HUES48 (cell line): ENCODE data around the gene SAFB2.

Experiments used
- H3K27ac ChIP-seq: one replicate; pipeline ENCODE4 v1.7.0; 2013; ENCODE audit warnings: low read depth, low read length, inconsistent platforms
- H3K27me3 ChIP-seq: 2 replicates; pipeline ENCODE4 v1.6.1; 2013; ENCODE audit warnings: mild to moderate bottlenecking, low read length; ENCODE audit not compliant: control insufficient read depth, insufficient read depth
- H3K36me3 ChIP-seq: 2 replicates; pipeline ENCODE4 v1.6.1; 2013; ENCODE audit warnings: low read length; ENCODE audit not compliant: control insufficient read depth, insufficient read depth
- H3K4me1 ChIP-seq: 2 replicates; pipeline ENCODE4 v1.6.1; 2013; ENCODE audit warnings: mild to moderate bottlenecking, low read length; ENCODE audit not compliant: control insufficient read depth, insufficient read depth
- H3K4me3 ChIP-seq: 2 replicates; pipeline ENCODE4 v1.5.1; 2013; ENCODE audit warnings: mild to moderate bottlenecking, low read depth, low read length
- H3K9ac ChIP-seq: 2 replicates; pipeline ENCODE4 v1.6.1; 2013; ENCODE audit warnings: mild to moderate bottlenecking, low read depth, low read length, moderate library complexity
- H3K9me3 ChIP-seq: 2 replicates; pipeline ENCODE4 v1.6.1; 2013; ENCODE audit warnings: low read length; ENCODE audit not compliant: control insufficient read depth, insufficient read depth

SAFB2 gene

GRCh38 chr19:5562280-5562679 lies 60.3 kb downstream of the SAFB2 start:
- H3K27ac ChIP-seq: no peak overlapping the region
- peaks cover 12% of the 10 kb centered on the region for H3K4me1 ChIP-seq
- peaks cover 14% of the 10 kb centered on the region for H3K27me3 ChIP-seq
- no peaks in the 10 kb centered on the region for H3K36me3 ChIP-seq
- no peak overlapping the region for H3K9ac ChIP-seq
- peaks cover 4% of the 10 kb centered on the region; the same call in 1 of the 2 replicates for H3K9me3 ChIP-seq
- H3K4me3 ChIP-seq: no peak overlapping the region

- Histone ChIP-seq H3K4me1 (peaks cover 12% of the 10 kb centered on the region), H3K27me3 (peaks cover 7% of the 10 kb centered on the region), H3K4me3 (no peak overlapping the region), H3K9ac (no peak overlapping the region), H3K36me3 (no peaks in the 10 kb centered on the region), H3K27ac (no peak overlapping the region), H3K9me3 (peaks cover 4% of the 10 kb centered on the region; the same call in 1 of the 2 replicates)
Measured at GRCh38 chr19:5561559-5561958, 61.0 kb downstream of the SAFB2 start.

- H3K9me3 ChIP-seq: peaks cover 4% of the 10 kb centered on the region; the same call in 1 of the 2 replicates
- H3K27me3 ChIP-seq: no peaks in the 10 kb centered on the region
- H3K27ac ChIP-seq: no peak overlapping the region
- H3K4me1 ChIP-seq: peaks cover 12% of the 10 kb centered on the region
- no peak overlapping the region for H3K9ac ChIP-seq
- no peak overlapping the region for H3K4me3 ChIP-seq
- no peaks in the 10 kb centered on the region for H3K36me3 ChIP-seq
Measured at GRCh38 chr19:5560156-5560555, 62.4 kb downstream of the SAFB2 start.

DNA sequence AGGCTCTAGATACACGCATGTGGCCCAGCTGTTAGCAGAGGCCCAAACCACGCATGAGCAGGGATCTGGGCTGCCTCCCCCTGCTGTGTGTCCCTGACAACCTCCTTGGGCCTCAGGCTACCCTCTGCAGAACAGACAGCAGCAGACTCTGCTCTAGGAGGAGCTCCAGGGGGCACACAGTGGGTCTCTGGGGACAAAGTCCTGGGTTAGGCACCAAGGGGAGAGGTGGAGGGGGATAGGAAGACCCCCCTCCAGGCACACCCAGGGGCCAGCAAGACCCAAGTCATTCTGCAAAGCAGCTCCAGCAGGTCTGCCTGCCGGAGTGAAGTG lies 62.8 kb downstream of the SAFB2 start:
- Histone ChIP-seq H3K9me3 (peaks cover 4% of the 10 kb centered on the region; the same call in 1 of the 2 replicates), H3K27me3 (no peaks in the 10 kb centered on the region), H3K27ac (no peak overlapping the region), H3K9ac (no peak overlapping the region), H3K4me1 (peaks cover 12% of the 10 kb centered on the region), H3K4me3 (no peak overlapping the region), H3K36me3 (no peaks in the 10 kb centered on the region)

GRCh38 chr19:5558101-5558621 lies 64.4 kb downstream of the SAFB2 start:
- Histone ChIP-seq H3K27ac (no peak overlapping the region), H3K9me3 (peaks cover 4% of the 10 kb centered on the region; the same call in 1 of the 2 replicates), H3K4me3 (no peak overlapping the region), H3K36me3 (no peaks in the 10 kb centered on the region), H3K4me1 (peaks cover 12% of the 10 kb centered on the region), H3K27me3 (no peaks in the 10 kb centered on the region), H3K9ac (no peak overlapping the region)

- no peaks in the 10 kb centered on the region for H3K36me3 ChIP-seq
- H3K27ac ChIP-seq: no peak overlapping the region
- H3K9me3 ChIP-seq: peaks cover 4% of the 10 kb centered on the region; the same call in 1 of the 2 replicates
- no peaks in the 10 kb centered on the region for H3K27me3 ChIP-seq
- H3K4me1 ChIP-seq: peaks cover 12% of the 10 kb centered on the region
- no peak overlapping the region for H3K9ac ChIP-seq
- H3K4me3 ChIP-seq: no peak overlapping the region
Measured at GRCh38 chr19:5557691-5558090, 64.9 kb downstream of the SAFB2 start.

DNA sequence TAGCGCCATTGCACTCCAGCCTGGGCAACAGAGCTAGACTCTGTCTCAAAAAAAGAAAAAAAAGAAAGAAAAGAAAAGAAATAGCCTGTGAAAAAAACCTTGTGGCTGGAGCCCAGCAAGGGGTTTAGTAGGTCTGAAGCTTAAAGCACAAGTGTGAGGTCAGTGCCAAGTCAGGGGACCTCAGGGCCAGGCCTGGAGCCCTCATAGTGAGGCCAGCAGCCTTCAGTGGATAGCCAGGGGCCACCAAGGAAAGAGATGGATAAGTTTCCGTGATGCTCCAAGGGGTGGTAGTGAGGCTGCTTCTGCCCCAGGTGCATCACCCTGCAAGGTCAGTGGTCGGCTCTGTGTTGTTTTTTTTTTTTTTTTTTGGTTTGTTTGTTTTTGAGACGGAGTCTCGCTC lies 67.7 kb downstream of the SAFB2 start:
- Histone ChIP-seq H3K9me3 (no peaks in the 10 kb centered on the region), H3K36me3 (no peaks in the 10 kb centered on the region), H3K27ac (no peak overlapping the region), H3K4me3 (no peak overlapping the region), H3K4me1 (peaks cover 3% of the 10 kb centered on the region; the same call in 1 of the 2 replicates), H3K27me3 (no peaks in the 10 kb centered on the region), H3K9ac (no peak overlapping the region)

DNA sequence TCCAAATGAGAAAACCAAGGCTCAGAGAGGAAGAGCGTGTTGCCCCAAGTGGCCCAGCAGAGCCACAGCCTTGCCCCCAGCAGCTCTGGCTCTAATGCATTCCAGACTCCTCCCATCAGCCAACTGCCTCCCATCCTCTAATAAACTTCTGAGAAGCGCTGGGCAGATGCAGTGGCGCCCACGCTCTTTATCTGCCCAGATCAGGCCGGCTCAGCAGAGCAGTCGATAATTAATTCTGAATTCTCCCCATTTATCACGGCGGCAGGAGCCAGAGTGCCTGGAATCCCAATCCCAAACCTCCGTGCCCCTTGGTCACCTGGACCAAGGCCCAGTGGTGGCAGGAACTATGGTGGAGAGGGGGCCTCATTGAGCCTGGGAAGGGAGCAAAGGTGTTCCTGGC lies 68.7 kb downstream of the SAFB2 start:
- Histone ChIP-seq H3K4me3 (no peak overlapping the region), H3K27me3 (no peaks in the 10 kb centered on the region), H3K9ac (no peak overlapping the region), H3K4me1 (no peaks in the 10 kb centered on the region), H3K36me3 (no peaks in the 10 kb centered on the region), H3K9me3 (no peaks in the 10 kb centered on the region), H3K27ac (no peak overlapping the region)

- Histone ChIP-seq H3K27me3 (no peaks in the 10 kb centered on the region), H3K9me3 (no peaks in the 10 kb centered on the region), H3K27ac (no peak overlapping the region), H3K9ac (no peak overlapping the region), H3K4me3 (no peak overlapping the region), H3K36me3 (no peaks in the 10 kb centered on the region), H3K4me1 (no peaks in the 10 kb centered on the region)
Measured at GRCh38 chr19:5547881-5548280, 74.7 kb downstream of the SAFB2 start.

- H3K27ac ChIP-seq: no peak overlapping the region
- no peak overlapping the region for H3K9ac ChIP-seq
- no peak overlapping the region for H3K4me3 ChIP-seq
- no peaks in the 10 kb centered on the region for H3K4me1 ChIP-seq
- no peaks in the 10 kb centered on the region for H3K9me3 ChIP-seq
- H3K36me3 ChIP-seq: no peaks in the 10 kb centered on the region
- H3K27me3 ChIP-seq: no peaks in the 10 kb centered on the region
Measured at GRCh38 chr19:5545984-5546383, 76.6 kb downstream of the SAFB2 start.

DNA sequence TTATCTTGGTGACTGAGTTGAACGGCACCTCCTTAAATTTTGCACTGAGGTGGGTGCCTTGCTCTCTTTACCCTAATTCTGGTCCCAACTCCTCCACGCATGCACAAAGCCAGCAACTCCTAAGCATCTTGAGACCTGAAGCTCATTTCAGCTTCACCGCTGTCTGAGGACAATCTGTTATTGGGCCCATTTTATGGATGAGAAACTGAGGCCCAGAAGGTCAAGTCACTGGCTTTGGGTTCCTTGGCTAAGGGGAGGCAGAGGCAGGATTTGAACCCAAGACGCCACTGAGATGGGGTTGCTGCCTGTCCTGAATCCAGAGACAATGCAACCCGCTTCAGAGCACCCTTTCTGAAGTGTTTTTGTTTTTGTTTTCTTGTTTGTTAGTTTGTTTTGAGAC lies 77.5 kb downstream of the SAFB2 start:
- Histone ChIP-seq H3K36me3 (no peaks in the 10 kb centered on the region), H3K27me3 (no peaks in the 10 kb centered on the region), H3K9me3 (no peaks in the 10 kb centered on the region), H3K4me1 (no peaks in the 10 kb centered on the region), H3K4me3 (no peak overlapping the region), H3K27ac (no peak overlapping the region), H3K9ac (no peak overlapping the region)

DNA sequence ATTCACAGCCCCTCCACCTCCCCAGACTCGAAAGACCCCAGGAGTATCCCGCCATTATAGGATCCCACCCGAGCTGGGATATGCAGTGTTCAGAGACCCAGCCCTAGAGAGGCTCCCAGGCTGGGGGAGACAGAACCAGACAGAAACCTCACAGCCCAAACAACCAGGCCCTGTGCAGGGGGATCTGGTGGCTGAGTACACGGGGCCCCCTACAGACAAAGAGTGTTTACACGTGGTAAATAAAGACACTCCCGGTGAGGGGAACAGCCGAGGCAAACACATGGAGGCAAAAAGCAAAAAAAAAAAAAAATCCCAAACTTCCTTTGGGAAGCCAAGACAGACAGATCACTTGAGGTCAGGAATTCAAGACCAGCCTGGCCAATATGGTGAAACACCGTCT lies 79.9 kb downstream of the SAFB2 start:
- H3K27me3 ChIP-seq: no peaks in the 10 kb centered on the region
- no peak overlapping the region for H3K9ac ChIP-seq
- no peaks in the 10 kb centered on the region for H3K36me3 ChIP-seq
- no peak overlapping the region for H3K27ac ChIP-seq
- no peak overlapping the region for H3K4me3 ChIP-seq
- H3K4me1 ChIP-seq: peaks cover 7% of the 10 kb centered on the region; the same call in 1 of the 2 replicates
- H3K9me3 ChIP-seq: no peaks in the 10 kb centered on the region
